Heart left ventricle (tissue), 16 donors: ENCODE results near the gene LAGE3. TPM values are rescaled to one million over a fixed set of nuclear protein-coding genes. Genes with fewer than 3 reads are reported as not detected.
A peak's percentile ranks its signal among the peaks of the same experiment; 100 is the strongest.

ENCODE experiments used
- ATAC-seq, 4 donors: fragments of 200-7000 bp; cut with Tn5 transposase; one replicate each; pipeline ENCODE4 v1.9.1; 2020 to 2022; ENCODE audit warnings: moderate library complexity in 4 of 4, mild to moderate bottlenecking in 3 of 4, moderate number of reproducible peaks in 1 of 4
- DNase-seq, 5 donors: peaks; one replicate each; pipeline ENCODE4 v3.0.0-alpha.2; 2020
- H3K27ac ChIP-seq, 12 donors: fragments of 200-600 bp; sonication (generic) in 4 of 12; one replicate each; pipeline versions ENCODE4 v1.5.0 to v1.8.0; 2016 to 2022; ENCODE audit warnings: mild to moderate bottlenecking in 2 of 12
- H3K27me3 ChIP-seq, 9 donors: fragments of 200-600 bp; sonication (generic) in 2 of 9; one replicate each; pipeline versions ENCODE4 v1.5.1 to v1.8.0; 2016 to 2022; ENCODE audit warnings: mild to moderate bottlenecking in 3 of 9
- H3K36me3 ChIP-seq, 9 donors: fragments of 200-600 bp; sonication (generic) in 2 of 9; one replicate each; pipeline versions ENCODE4 v1.5.0 to v1.8.0; 2018 to 2022; ENCODE audit warnings: mild to moderate bottlenecking in 2 of 9
- H3K4me1 ChIP-seq, 12 donors: fragments of 200-600 bp; sonication (generic) in 4 of 12; one replicate each; pipeline versions ENCODE4 v1.5.0 to v1.8.0; 2016 to 2022; ENCODE audit warnings: mild to moderate bottlenecking in 3 of 12
- H3K4me3 ChIP-seq, 12 donors: fragments of 200-600 bp; sonication (generic) in 4 of 12; one replicate each; pipeline versions ENCODE4 v1.5.0 to v1.8.0; 2017 to 2022; ENCODE audit warnings: mild to moderate bottlenecking in 9 of 12, moderate library complexity in 4 of 12
- H3K9me3 ChIP-seq, 12 donors: fragments of 200-600 bp; sonication (generic) in 4 of 12; one replicate each; pipeline versions ENCODE4 v1.5.0 to v1.8.0; 2016 to 2022; ENCODE audit warnings: mild to moderate bottlenecking in 1 of 12
- POLR2A ChIP-seq, 2 donors: fragments of 450-650 bp; IDR thresholded peaks; one replicate each; pipeline ENCODE4 v1.6.1; 2017; ENCODE audit warnings: antibody characterized with exemption in 2 of 2, mild to moderate bottlenecking in 2 of 2, moderate library complexity in 2 of 2
- WGBS, 4 donors: extraction: QIAGEN DNeasy Blood & Tissue Kit in 2 of 4; methylation state at CpG; one replicate each; pipeline versions ENCODE4 v1.1.5 to v1.1.7; 2013 to 2018; 5-methylcytosine and 5-hydroxymethylcytosine counted together
- intact Hi-C, 10 donors: fragments of 100-400 bp; cut with DNase I; formaldehyde crosslinking; loops; one replicate each; pipeline versions ENCODE4 v1.11.1 to v1.14.2; 2022
- polyA plus RNA-seq, 2 donors: library from polyadenylated mRNA; stranded (reverse); fragments of 200-250 nt; gene quantifications; one replicate each; pipeline ENCODE4 v1.2.3, GENCODE V29; 2013
- total RNA-seq, 9 donors: library from RNA; depleted of rRNA in 2 of 9; stranded (reverse); fragments of >200 nt in 2 of 9; fragmentation: NEBNext Ultra II Directional in 3 of 9; extraction: Animal tissue kit (Norgen Biotek cat#: 25700) in 3 of 9; gene quantifications; one replicate each; pipeline versions ENCODE4 v1.1.0 to v1.2.4, GENCODE V29; 2016 to 2023
- TF ChIP-seq, protein P1 (sequence below), 12 donors: fragments of 200-600 bp; sonication (generic) in 4 of 12; IDR thresholded peaks; one replicate each; pipeline versions ENCODE4 v1.5.0 to v1.8.0; 2018 to 2022; ENCODE audit warnings: antibody characterized with exemption in 12 of 12, mild to moderate bottlenecking in 5 of 12
- donor health status: ischemic (EF 13 %, LVEDD 7.1; RV severe dilation, severe dysfunction).
- donor health status: healthy with polysubstance abuse.
- donor health status: DM: no; HTN: yes; CAD: no.
- donor health status: DM: no; HTN: no; CAD: no.
- donor health status: ischemic (EF 25% LVEDD 6.9; RV normal size, moderate dysfunction).
- donor health status: ischemic (EF 25% LVEDD 5.7; RV mildly dilated, moderate dysfunction).
- donor health status: healthy.
- donor health status: DM: yes; HTN: yes; CAD: no.
- donor health status: ischemic (EF 35%, LVEDD 5.7; RV mildly dilated, moderate dysfunction).
- donor health status: nonischemic (EF 11% LVEDD 7.7; RV severe dilation, severe dysfunction).
- donor health status: DM: yes; HTN: yes; CAD: no.
- donor health status: PGD.
- donor health status: ischemic (EF 29% LVEDD 5.4; RV normal size, mild dysfunction).
- donor health status: nonischemic (EF 23%, LVEDD 6.1; RV moderate dilation, normal function).

LAGE3 gene
- total and polyA plus RNA-seq, 11 donors, result 15.1 to 26.8 (median 18.9) TPM

DNA sequence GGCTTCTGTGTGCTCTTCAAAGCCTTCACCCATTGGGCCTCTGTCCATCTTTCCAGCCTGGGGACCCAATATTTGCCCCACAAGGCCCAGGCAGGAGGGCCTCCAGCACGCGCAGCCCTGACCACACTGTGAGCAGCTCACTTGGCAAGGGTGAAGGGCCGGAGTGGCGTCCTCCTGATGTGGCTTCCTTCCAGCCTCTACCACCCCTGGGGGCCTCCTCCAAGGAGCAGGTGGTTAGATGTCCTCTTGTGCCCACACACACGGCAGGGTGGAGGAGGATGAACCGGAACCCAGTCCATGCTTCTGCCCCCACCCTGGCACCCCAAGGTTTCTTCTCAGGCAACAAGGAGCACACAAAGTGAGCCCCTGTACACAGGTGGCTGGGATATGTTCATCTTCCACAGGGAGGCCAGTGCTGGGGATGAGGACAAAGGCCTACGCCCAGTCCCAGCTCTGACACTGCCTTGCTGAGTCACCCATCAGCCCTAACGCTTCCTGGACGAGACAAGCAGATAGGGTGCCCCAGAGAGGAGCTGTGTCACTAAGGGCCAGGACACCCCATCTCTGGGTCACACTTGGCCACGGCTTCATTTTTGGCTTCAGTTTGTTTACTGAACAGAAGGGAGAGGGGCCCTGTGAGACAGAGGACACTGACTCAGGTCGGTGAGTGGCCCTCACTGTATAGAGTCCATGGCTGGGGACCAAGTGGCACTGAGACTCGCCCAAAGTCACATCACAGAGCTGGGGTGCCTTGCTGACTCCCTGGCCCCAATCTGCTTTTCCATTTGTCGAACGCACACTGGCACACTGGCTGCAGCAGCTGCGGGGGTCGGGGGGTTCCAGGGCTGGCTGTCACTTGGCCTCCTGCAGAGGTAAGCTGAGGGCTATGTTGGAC is 5.4 kb upstream of the LAGE3 start:
- intact Hi-C loops, result loop anchor here in 1 of 10 donors (5.0 kb wide), 1 partner anchor 42 kb away; the partner anchor contains the start of gene FAM50A
- ATAC-seq, result peak in 1 of 4 donors; percentile 32
- Histone ChIP-seq H3K9me3 (no peaks in the 10 kb centered on the region), H3K27ac (peak overlapping the region in 7 of 12 donors; percentile 9 to 96 (median 62)), H3K36me3 (peaks cover 0 to 9% (median 6%) of the 10 kb centered on the region in 9 donors), H3K4me3 (no peak overlapping the region), H3K4me1 (peaks cover 0 to 34% (median 15%) of the 10 kb centered on the region in 12 donors), H3K27me3 (no peaks in the 10 kb centered on the region)
- no peak for TF ChIP-seq POLR2A (IDR thresholded peaks at IDR 0.05)
- TF ChIP-seq, protein P1, sequence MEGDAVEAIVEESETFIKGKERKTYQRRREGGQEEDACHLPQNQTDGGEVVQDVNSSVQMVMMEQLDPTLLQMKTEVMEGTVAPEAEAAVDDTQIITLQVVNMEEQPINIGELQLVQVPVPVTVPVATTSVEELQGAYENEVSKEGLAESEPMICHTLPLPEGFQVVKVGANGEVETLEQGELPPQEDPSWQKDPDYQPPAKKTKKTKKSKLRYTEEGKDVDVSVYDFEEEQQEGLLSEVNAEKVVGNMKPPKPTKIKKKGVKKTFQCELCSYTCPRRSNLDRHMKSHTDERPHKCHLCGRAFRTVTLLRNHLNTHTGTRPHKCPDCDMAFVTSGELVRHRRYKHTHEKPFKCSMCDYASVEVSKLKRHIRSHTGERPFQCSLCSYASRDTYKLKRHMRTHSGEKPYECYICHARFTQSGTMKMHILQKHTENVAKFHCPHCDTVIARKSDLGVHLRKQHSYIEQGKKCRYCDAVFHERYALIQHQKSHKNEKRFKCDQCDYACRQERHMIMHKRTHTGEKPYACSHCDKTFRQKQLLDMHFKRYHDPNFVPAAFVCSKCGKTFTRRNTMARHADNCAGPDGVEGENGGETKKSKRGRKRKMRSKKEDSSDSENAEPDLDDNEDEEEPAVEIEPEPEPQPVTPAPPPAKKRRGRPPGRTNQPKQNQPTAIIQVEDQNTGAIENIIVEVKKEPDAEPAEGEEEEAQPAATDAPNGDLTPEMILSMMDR (IDR thresholded peaks at IDR 0.05), result no peak
- DNase-seq, result peak in 1 of 5 donors; percentile 42
- WGBS, 4 donors, result 69 to 84% (median 71%) methylated on average over 9 to 16 of the region's 16 CpGs

DNA sequence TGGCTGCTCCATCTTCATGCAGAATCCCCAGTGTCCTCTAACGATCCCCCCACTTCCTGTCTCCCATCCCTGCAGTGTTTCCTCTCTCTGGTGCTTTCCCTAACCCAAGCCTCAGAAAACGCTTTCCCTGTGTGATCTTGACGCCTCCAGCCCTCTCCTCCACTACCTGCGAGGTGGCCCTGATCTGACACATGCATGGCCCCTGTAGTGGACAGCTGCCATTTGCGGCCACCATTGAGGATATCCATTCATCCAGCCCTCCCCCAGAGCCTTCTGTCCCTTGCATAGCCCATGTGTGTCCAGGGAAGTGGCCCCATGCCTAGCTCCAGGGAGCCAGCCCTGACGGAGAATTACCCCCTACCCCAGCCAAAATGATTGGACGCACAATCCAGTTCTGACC is 4.2 kb upstream of the LAGE3 start:
- H3K9me3 ChIP-seq, result no peaks in the 10 kb centered on the region
- no peak for ATAC-seq
- no peaks in the 10 kb centered on the region for H3K27me3 ChIP-seq
- TF ChIP-seq, protein P1 (IDR thresholded peaks at IDR 0.05), result no peak
- TF ChIP-seq POLR2A (IDR thresholded peaks at IDR 0.05), result no peak
- peaks cover 0 to 9% (median 6%) of the 10 kb centered on the region in 9 donors for H3K36me3 ChIP-seq
- WGBS, 4 donors, result 75 to 85% (median 81%) methylated on average over 7 of the region's 7 CpGs
- intact Hi-C loops, result loop anchor here in 1 of 10 donors (5.0 kb wide), 1 partner anchor 41 kb away; the partner anchor contains the start of gene FAM50A
- H3K4me1 ChIP-seq, result peaks cover 0 to 31% (median 14%) of the 10 kb centered on the region in 12 donors
- no peak overlapping the region for H3K4me3 ChIP-seq
- H3K27ac ChIP-seq, result no peak overlapping the region
- no peak for DNase-seq

DNA sequence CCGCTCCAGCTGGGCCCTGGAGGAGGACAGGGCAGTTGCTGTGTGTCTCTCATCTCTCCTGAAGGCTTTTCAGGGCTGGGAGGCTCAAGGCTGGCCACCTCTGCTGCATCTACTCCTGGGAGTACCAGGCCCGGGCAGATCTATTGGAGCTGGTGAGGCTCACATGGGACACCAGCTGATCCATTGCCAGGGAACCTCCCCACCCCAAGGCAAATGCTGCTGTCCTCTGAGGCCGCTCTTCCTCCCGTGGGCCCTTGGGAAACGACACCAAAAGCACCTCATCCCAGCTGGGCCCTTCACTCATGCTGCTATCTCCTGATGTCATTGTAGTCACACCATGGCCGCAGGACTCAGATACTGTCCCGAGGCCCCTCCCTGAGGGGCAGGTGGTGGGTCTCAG is 3.7 kb upstream of the LAGE3 start:
- Histone ChIP-seq H3K27me3 (no peaks in the 10 kb centered on the region), H3K27ac (no peak overlapping the region), H3K9me3 (no peaks in the 10 kb centered on the region), H3K4me3 (no peak overlapping the region), H3K36me3 (peaks cover 0 to 9% (median 6%) of the 10 kb centered on the region in 9 donors), H3K4me1 (peaks cover 0 to 36% (median 14%) of the 10 kb centered on the region in 12 donors)
- no peak for ATAC-seq
- 68 to 74% (median 71%) methylated on average over 6 to 7 of the region's 7 CpGs for WGBS, 4 donors
- DNase-seq, result peak in 1 of 5 donors; percentile 25
- intact Hi-C loops, result loop anchor here in 1 of 10 donors (5.0 kb wide), 1 partner anchor 40 kb away; the partner anchor contains the start of gene FAM50A
- TF ChIP-seq POLR2A (IDR thresholded peaks at IDR 0.05), result no peak
- TF ChIP-seq, protein P1 (IDR thresholded peaks at IDR 0.05), result no peak
